NCI-H524 (cell line): ENCODE data around the gene MCCC1.
"Not testable (repeated sequence)": the region's sequence is repeated elsewhere in the genome, so short reads cannot be mapped to it uniquely, and the experiment has no call there.

Source experiments
- DNase-seq, 2 experiments: peaks; one replicate each; lab custom pipeline; 2025; lab: John Stamatoyannopoulos, UW

Gene MCCC1

DNA sequence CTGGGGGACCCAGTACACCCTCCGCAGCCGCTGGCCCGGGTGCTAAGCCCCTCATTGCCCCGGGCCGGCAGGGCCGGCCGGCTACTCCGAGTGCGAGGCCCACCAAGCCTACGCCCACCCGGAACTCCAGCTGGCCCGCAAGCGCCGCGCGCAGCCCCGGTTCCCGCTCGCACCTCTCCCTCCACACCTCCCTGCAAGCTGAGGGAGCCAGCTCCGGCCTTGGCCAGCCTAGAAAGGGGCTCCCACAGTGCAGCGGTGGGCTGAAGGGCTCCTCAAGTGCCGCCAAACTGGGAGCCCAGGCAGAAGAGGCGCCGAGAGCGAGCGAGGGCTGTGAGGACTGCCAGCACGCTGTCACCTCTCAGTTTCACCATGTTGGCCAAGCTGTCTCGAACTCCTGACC is 4.7 kb upstream of the MCCC1 start:
- DNase-seq, result not testable (repeated sequence)

DNA sequence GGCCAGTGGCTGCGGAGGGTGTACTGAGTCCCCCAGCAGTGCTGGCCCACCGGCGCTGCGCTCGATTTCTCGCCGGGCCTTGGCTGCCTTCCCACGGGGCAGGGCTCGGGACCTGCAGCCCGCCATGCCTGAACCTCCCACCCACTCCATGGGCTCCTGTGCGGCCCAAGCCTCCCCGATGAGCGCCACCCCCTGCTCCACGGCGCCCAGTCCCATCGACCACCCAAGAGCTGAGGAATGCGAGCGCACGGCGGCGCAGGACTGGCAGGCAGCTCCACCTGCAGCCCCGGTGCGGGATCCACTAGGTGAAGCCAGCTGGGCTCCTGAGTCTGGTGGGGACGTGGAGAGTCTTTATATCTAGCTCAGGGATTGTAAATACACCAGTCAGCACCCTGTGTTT is 1.7 kb upstream of the MCCC1 start:
- not testable (repeated sequence) for DNase-seq

DNA sequence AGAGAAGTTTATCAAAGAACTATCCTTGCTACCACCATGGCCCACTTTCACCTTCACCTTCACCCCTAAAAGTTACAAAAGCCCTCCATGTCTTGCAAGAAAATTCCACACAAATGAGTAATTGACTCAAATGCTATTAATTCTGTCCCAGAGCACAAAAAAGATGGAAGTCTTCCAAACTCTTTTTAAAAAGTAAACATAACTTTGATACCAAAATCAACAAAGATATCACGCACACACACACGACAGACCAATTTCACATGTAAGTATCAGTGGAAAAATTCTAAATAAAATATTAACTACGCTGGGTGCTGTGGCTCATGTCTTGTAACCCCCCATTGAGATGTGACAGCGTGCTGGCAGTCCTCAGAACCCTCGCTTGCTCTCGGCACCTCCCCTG is 1.1 kb upstream of the MCCC1 start:
- DNase-seq, result no peak

DNA sequence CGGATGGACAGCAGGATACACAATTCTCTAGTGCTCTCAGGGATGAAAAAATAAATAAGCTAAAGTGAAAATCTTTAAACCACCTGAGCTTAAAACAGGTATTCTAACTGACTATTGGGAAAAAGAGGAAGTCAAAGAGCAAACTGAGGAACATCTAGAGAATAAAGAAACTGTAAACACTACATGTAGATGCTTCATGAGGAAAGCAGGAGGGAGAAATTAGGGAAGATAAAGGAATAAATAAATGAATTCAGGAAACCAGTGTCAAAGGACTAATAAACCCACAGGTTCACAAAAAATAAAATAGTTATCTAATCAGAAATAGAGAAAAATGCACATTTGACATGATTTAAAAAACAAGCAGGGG is 525 bp upstream of the MCCC1 start:
- DNase-seq, result no peak

DNA sequence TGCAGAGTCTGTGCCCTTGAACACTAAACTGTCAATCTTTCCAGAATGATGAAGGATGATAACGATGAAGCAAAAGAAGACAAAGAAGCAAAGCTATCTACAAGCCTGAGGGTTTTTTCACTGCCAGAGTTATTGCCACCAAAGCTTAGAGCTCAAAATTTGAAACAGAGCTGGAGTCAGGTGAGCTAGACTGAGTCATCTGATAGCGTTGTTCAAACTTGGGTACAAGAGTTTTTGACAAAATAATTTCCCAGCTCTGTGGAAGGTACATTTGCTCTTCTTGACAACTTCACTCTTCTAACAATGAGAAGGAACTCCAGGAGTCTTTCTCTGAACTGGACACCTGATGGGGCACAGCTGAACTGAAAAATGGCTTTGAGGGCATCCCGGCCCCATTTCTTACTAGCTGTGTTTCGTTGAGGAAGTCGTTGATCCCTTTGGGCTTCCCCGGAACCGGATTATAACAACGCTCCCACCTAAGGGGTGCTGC is 715 bp downstream of the MCCC1 start:
- no peak for DNase-seq

DNA sequence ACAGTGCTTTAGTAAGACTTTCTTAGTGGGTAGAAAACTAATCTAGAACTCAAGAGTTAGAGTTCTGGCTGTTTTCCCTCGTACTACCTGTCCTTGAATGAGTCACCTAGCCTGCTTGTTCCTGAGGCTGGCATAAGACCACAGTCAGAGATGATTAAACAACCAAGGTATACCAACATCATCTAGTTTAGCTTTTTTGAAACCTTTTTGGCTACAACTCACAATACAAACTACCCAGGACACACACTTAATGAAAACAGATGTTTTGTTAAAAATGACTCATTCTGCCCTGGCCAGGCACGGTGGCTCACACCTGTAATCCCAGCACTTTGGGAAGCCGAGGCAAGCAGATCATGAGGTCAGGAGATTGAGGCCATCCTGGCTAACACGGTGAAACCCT is 4.6 kb downstream of the MCCC1 start:
- no peak for DNase-seq

DNA sequence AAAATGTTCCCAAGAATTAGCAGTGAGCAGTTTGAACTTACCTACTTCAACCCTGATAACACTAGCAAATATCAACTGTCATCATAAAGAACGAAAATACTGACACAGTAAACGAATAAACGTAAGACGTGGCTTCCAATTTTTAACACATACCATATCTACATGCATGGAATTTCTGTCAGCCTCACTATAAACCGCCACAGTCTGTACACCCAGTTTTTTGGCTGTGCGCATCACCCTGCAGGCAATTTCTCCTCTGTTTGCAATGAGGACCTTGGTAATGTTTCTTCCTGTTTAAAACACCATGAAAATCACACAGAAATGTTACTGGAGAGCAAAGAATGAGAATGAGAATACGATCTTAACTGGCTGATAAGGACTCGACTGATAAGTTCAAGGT is 7.0 kb downstream of the MCCC1 start:
- DNase-seq, result no peak

DNA sequence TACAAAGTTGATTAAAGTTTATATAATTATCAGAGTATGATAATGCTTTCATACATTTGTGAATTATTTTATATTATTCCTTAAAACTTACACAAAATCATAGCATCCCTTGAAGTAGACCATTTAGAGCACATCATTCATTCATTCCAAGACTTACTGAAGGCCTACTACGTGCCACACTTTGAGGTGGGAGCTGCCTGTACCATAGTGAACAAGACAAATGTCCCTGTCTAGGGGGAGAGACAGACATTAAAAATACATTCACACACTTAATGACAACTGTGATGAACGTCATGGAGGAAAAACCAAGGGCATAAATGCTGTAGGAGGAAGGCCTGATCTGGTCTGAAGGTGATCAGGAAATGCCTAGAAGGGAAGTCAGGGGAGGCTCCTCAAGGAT is 12.1 kb downstream of the MCCC1 start:
- DNase-seq, result no peak

DNA sequence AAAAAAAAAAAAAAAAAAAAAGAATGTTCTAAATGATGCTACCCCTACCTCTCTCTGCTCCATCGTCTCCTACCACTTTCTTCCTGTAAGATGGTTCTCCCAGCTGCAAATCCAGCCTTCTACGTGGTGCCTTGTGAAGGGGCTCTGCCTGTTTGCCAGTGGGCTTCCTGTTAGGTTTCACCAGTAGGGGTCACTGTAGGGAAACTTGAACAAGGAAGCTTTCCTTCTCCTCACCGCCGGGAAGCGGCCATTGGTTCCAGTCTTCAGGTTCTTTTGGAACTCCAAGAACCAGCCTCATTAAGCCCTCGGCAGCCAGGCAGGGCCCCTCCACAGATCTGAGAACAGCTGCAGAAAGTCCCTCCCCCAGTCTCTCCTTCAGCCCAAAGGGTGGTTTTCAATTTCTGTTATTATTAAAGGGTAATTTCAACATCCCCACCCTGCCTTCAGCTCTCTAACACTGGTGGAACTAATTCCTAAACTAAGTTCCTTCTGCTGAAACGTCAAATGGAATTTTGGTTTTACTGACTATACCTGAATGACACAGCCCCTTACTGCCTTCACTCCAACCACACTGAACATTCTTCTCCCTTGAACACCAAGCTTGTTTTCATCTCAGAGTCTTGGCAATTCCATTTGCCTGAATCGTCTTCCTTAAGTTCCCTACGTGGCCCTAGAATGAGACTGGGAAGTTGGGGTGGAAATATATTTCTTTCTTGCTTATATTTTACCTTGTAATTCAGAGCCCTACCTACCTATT is 13.5 kb downstream of the MCCC1 start:
- DNase-seq, result peak in 1 of 2 experiments; percentile 40

DNA sequence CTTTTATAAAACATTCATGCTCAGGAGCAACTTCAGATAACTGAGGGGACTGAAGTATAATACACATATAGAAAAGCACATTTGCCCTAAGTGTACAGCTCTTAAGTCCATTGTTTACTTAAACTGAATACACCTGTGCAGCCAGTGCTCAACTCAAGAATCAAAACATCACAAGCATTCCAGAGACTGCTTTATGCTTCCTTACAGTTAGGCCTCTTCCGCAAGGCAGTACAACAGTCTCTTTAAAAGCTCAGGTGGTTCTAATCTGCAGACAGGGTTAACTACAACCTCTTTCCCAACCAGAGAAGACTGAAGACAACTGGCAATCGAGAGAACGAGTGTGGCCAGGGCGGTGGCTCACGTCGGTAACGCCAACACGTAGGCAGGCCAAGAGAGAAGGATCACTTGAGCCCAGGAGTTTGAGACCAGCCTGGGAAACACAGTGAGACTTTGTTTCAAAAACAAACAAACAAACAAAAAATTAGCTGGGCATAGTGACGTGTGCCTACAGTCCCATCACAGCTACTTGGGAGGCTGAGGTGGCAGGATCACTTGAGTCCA is 16.9 kb downstream of the MCCC1 start:
- no peak for DNase-seq

DNA sequence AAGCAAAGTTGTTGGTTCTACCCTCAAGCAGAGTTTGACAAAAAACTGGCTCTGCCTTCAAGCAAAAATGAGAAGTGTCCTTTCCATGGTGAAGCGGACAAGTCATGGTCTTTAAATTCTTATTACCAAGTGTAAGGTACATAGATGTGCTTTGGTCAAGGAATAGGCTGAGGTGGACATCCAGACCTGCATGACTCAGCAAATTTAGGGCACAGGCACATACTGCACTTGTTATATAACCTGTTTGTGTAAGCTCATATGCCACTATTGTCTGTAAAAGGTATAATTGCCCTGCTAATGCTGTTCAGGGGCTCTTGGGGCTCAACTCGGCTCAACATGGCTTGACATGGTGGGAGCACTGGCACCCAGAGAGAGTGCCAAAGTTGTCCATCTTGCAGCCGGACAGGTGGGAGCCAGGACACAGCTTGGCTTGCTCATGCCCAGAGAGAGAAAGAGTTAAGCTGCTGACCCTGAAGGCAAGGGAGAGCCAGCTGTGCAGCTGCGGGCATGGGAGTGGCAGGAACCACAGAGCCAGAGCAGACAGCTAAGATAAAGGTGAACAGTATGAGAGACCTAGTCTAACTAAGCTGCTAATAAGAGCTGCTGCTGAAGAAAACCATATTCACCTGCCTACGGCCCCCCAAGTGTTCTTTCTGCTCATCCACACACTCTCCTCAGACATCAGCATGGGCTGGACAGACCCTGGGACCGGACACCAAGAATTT is 17.7 kb downstream of the MCCC1 start:
- DNase-seq, result no peak

DNA sequence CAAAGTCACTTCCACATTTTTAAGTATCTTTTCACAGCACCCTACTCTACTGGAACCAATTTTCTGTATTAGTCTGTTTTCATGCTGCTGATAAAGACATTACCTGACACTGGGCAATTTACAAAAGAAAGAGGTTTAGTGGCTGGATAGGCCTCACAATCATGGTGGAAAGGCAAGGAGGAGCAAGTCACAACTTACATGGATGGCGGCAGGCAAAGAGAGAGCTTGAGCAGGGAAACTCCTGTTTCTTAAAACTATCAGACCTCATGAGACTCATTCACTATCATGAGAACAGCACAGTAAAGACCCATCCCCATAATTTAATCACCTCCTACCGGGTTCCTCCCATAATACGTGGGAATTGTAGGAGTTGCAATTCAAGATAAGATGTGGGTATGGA is 18.7 kb downstream of the MCCC1 start:
- no peak for DNase-seq

DNA sequence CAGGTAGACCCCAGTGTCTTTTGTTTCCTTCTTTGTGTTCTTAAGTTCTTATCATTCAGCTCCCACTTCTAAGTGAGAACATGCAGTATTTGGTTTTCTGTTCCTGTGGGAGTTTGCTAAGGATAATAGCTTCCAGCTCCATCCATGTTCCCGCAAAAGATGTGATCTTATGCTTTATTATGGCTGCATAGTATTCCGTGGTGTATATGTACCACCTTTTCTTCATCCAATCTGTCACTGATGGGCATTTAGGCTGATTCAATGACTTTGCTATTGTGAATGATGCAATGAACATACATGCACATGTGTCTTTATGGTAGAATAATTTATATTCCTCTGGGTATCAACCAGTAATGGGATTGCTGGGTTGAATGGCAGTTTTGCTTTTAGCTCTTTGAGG is 24.4 kb downstream of the MCCC1 start:
- no peak for DNase-seq

DNA sequence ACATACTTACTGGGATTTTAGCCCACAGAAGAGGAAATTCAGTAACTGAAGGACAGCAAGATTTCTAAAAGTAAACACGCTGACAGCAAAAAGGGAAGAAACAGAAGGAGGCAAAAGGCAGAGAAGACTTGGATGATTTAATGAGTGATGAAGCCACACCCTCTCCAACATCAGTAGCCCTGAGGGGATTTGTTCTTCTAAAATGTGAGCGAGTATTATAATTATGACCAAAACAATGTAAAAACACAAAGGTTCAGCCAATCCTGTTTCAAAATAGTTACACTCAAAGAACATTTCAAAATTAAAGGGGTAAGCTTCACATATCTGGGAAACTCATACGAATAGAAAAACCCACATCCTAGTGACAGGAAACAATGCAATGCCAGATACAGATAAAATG is 25.0 kb downstream of the MCCC1 start:
- DNase-seq, result no peak

DNA sequence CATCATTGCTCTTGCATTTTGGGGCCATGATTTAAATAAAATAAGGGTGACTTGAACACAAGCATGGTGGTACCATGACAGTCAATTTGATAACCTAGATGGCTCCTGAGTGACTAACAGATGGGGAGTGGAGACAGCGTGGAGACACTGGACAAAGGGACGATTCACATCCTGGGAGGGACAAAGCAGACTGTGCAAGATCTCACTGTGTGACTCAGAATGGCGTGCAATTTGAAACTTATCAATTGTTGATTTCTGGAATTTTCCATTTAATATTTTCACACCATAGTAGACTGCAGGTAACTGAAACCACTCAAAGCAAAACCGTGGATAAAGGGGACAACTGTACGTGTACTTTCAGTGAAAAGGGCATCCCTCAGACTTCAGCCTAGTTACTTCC is 25.5 kb downstream of the MCCC1 start:
- DNase-seq, result no peak

DNA sequence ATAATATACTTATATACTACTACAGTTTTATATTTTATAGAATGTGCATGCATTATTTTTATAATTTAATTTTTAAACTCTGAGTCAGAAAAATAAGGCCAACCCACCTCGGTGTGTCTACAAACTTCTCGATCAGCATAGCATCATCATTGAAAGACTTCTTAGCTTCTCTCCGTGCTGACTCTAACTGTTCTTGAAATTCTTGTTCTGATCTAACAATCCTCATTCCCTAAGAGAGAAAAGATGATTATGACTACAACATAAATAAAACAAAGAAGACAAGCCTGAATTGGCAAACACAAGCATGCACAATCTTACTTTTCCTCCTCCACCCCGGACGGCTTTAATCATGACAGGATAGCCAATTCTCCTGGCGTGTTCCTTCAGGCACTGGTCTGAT is 28.4 kb downstream of the MCCC1 start:
- DNase-seq, result no peak

DNA sequence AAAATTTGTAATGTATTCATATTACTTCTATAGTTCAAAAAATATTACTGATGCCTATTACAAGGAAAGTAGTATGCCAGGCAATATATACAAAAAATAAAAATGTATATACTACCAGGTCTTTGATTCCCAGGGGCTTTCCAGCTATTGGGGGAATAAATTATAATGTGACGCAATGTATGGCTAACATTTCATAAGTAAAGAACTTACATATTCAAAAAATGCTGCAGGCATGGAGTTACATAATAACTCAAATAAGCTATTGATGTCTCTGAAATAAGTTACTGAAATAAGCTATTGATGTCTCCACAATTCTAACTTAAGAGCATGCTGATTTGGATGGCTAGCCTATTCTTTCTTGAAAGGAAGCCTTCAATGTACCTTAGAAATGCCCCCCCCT is 30.2 kb downstream of the MCCC1 start:
- DNase-seq, result no peak

DNA sequence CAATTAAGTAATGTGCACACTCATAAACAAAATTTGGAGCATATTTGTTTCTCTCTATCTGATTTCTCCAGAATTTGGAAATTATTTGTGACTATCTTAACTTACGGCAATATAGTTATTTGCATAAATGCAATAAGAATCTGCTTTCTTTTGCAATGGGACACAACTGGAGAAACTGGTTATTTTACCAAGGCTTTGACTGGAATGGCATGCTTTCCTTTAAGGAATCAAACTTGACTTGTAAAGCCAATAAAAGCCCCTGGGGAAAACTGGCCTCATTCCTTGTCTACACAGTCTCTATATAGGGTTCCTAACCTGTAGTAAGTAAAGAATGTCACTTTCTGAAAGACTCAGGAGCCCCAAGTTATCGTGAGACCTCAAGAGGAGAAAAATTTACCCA is 32.4 kb downstream of the MCCC1 start:
- DNase-seq, result not testable (repeated sequence)

DNA sequence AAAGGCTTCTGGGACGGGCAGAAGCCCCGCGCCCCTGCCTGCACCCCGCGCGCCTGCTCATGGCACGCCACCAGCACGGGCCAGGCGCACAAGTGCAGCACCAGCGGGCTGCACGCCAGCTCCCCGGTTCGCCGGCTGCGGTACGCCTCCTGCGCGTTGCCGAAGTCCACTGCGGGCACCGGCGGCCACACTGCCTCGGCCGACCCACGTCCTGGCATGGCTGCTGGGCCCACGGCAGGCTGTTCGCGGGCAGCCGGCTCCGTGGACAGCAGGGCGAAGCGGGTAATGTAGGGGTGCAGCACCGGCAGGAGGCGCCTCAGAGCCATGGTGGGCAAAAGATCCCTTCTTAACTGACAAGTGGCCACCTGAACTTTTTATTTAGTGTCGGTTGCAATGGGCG is 34.8 kb downstream of the MCCC1 start:
- no peak for DNase-seq

DNA sequence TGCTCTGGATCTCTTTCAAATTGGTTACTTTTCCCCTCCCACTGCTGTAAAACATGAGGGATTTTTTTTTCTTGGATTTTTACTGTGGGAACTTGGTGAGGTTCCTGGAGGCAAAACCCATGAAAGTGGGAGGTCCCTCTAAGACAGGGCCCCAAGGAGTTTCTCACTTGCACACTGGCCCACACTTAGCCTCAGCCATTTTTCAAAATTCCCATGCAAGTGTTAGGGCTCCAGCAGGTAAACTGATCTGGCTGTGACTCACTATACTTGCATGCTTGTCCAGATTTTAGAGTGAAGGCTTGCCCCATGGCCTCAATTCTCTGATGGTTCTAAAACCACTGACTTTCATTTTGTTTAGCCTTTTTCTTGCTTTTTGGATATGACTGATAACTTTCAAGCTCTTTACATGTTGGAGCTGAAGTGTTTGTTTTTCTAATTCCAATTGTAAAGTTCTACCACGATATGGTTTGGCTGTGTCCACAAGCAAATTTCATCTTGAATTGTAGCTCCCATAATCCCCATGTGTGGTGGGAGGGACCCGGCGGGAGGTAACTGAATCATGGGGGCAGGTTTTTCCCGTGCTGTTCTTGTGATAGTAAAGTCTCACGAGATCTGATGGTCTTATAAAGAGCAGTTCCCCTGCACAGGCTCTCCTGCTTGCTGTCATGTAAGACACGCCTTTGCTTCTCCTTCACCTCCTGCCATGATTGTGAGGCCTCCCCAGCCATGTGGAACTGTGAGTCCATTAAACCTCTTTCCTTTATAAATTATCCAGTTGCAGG is 37.7 kb downstream of the MCCC1 start:
- no peak for DNase-seq

DNA sequence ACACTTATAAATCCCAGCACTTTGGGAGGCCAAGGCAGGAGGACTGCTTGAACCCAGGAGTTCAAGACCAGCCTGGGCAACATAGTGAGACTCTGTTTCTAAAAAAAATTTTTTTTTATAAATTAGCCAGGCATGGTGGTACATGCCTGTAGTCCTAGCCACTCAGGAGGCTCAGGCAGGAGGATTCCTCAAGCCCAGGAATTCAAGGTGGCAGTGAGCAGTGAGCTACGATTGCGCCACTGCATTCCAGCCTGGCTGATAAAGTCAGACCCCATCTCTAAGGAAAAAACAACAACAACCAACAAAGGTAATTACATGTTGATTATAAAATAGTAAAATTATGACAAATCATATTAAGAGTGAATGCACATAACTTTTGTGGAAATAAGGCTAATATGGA is 40.9 kb downstream of the MCCC1 start:
- DNase-seq, result no peak

DNA sequence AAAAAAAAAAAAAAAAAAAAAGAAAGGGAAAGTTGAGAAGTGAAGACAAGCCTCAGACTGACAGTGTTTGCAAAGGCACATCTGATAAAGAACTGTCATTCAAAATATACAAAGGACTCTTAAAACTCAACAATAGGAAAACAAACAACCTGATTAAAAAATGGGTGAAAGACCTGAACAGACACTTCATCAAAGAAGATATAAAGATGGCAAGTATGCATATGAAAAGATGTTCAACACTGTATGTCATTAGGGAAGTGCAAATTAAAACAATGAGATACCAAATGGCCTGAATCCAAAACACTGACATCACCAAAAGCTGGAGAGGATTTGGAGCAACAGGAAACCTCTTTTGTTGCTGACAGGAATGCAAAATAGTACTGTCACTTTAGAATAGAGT is 48.6 kb downstream of the MCCC1 start:
- DNase-seq, result no peak

DNA sequence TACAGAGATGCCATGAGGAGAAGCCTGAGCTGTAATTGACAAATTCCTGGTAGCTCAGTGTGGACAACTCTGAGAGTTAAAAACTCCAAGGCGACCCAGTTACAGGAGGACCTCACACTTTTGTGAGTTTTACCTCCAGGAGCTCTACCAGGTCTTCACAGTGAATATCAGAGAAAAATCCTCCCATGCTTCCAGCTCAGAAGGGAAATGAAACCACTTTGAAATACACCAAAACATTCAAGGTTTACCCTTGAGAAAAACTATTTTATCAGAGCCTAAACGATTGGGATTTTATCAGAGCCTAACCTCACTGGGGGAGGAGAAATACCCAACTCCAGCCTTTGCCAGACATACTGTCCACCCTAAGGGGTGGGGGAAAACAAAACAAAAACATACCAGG is 52.4 kb downstream of the MCCC1 start:
- DNase-seq, result no peak
